ENCODE measurements around the gene SDHAF1.

SDHAF1 gene

DNA sequence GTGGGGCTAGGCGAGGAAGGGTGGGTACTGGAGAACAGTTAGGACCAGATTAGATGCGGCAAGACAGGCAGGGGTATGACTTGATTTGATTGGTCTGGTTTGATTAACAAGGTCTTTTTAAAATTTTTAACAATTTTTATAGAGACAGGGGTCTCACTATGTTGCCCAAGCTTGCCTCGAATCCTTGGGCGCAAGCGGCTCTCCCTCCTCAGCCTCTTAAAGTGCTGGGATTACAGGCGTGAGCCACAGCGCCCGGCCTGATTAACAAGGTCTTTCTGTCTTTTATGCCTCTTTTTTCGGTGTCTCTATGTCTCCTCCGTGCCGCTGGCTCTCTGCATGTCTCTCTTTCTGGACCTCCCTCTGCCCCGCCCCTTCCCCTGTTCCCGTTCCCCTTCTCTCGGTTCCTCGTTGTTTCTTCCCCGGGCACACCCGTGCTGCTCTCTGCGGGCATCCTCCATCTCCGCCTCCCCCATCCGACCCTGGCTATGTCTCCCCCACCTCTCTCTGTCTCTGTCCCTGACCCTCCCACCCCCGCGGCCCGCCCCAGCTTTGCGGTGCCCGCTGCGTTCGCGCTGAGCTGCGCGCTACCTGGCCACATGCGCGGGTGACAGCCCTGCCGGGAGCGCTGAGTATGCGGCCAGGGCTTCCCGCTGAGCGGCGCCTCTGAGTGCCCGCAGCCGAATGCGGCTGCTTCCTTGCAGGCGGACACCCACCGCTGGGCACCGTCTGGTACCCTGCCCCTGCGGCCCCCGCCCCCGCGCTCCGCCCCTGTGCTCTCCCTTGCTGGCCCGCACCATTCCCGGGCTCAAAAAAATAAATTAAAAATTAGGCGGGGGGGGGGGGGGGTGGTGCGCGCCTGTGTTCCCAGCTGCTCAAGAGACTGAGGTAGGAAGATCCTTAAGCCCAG lies 8.1 kb upstream of the SDHAF1 start:
- no peak for DNase-seq (ENCODE audit: low read depth in 2 of 2)

DNA sequence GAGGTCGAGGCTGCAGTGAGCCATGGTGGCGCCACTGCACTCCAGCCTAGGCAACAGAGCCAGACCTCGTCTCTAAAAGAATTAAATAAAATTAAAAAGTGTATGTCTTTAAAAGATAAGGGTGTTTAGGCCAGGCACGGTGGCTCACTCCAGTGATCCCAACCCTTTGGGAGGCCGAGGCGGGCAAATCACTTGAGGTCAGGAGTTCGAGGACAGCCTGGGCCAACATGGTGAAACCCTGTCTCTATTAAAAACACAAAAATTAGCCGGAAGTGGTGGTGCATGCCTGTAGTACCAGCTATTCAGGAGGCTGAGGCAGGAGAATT lies 7.5 kb upstream of the SDHAF1 start:
- DNase-seq (ENCODE audit: low read depth in 2 of 2): no peak

DNA sequence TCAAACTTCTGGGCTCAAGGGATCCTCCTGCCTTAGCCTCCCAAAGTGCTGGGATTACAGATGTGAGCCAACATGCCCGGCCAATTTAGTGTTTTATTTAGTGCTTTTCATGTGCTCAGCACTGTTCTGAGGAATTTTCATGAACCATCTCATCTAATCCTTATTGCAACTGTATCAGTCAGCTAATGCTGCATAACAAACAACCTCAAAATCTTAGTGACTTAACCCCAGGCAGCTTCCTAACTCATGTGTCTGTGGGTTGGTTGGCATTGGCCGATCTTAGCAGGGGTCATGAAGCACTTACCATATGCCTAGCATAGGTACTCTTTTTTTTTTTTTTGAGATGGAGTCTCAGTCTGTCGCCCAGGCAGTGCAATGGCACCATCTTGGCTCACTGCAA lies 6.2 kb upstream of the SDHAF1 start:
- no peak for DNase-seq (ENCODE audit: low read depth in 2 of 2)

DNA sequence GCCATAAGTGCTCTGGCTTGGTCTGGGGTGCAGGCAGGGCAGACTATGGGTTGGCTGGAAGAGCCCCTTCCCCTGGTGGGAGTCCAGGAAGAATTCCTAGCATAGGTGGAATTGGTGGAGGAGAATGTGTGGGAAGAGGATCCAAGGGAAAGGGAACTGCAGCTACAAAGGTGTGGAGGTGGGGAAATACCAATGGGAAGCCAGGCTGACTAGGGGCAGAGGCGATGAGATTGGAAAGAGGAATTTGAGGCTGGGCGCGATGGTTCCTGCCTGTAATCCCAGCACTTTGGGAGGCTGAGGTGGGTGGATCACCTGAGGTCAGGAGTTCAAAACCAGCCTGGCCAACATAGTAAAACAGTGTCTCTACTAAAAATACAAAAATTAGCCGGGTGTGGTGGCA lies 4.8 kb upstream of the SDHAF1 start:
- no peak for DNase-seq (ENCODE audit: low read depth in 2 of 2)

DNA sequence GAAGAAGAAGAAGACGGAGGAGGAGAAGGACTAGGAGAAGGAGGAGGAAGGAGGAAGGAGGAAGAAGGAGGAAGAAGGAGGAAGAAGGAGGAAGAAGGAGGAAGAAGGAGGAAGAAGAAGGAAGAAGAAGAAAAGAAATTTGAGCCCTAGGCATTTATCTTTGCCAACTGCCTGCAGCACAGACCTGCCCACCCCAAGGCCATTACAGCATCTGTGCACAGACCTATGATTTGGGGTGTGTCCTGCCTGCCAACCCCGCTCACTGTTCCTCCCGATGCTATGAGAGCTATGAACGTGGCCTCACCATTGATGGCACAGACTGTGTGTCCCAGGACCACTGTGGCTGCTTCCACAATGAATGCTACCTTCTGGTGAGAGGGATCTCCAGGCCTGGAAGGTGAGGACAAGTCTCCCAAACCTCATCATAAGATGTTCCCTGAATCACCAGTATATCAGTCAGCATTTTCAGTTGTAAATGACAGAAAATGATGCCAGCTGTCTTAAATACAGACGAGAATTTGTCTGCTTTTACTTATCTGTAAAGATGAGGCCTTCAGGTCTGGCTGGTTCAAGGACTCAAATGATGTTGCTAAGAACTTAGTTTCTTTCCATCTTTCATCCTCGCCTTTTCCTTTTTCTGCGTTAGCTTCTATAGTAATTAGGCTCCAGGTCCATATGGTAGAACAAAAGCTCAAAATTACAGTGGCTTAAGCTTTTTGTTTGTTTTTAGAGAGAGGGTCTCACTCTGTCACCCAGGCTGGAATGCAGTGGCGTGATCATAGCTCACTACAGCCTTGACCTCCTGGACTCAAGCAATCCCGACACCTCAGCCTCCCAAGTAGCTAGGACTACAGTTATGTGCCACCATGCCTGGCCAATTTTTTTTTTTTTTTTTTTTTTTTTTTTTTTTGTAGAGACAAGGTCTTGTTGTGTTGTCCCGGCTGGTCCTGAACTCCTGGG lies 3.9 kb upstream of the SDHAF1 start:
- DNase-seq (ENCODE audit: low read depth in 2 of 2): no peak

DNA sequence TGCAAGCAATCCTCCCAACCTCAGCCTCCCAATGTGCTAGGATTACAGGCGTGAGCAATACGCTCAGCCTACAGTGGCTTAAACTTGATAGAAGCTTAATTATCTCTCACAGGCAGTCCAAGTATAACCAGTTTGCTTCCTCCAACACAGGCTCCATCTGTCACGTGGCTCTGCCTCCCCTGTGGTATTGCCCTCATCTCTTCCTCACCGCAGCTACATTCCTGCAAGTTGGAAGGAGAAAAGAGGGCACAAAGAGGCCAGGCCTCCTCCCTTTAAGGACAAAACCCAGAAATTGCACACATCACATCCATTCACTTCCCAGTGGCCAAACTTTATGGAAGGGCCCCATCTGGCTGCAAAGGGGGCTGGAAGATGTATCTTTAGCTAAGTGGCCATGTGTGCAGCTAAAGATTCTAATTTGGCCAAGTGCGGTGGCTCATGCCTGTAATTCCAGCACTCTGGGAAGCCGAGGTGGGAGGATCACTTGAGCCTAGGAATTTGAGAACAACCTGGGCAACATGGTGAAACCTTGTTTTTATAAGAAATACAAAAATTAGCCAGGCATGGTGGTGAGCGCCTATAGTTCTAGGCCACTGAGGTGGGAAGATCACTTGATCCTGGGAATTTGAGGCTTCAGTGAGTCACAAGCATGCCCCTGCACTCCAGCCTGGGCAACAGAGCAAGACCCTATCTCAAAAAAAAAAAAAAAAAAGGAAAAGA lies 3.1 kb upstream of the SDHAF1 start:
- DNase-seq (ENCODE audit: low read depth in 2 of 2): no peak

DNA sequence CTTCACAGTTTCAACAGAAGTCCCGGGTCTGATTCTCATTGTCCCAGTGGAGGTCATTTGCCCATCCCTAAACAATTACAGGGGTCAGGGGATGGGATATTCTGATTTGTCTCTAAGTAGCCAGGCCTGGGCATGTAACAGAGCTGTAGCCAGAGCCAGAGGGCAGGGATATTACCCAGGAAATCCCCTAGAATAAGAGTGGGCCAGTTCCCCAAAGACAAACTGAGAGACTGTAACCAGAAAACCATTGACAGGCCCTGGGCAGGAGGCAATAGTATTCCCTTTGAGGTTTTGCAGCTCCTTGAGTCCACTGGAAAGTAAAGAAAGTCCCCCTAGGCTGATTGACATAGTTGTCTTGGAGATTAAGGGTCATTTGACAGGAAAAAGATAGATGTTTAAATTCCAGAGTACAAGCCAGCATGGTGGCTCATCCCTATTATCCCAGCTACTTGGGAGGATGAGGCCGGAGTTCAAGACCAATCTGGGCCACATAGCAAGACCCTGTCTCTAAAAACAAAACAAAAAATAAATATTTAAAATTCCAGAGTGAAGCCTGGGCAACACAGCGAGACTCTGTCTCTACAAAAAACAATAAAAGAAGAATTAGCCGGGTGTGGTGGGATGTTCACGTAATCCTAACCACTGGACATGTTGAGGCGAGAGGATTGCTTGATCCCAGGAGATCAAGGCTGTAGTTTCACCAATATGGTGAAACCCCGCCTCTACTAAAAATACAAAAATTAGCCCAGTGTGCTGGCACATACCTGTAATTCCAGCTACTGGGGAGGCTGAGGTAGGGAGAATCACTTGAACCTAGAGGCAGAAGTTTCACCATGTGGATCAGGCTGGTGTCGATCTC lies 1.9 kb upstream of the SDHAF1 start:
- DNase-seq (ENCODE audit: low read depth in 2 of 2): no peak

DNA sequence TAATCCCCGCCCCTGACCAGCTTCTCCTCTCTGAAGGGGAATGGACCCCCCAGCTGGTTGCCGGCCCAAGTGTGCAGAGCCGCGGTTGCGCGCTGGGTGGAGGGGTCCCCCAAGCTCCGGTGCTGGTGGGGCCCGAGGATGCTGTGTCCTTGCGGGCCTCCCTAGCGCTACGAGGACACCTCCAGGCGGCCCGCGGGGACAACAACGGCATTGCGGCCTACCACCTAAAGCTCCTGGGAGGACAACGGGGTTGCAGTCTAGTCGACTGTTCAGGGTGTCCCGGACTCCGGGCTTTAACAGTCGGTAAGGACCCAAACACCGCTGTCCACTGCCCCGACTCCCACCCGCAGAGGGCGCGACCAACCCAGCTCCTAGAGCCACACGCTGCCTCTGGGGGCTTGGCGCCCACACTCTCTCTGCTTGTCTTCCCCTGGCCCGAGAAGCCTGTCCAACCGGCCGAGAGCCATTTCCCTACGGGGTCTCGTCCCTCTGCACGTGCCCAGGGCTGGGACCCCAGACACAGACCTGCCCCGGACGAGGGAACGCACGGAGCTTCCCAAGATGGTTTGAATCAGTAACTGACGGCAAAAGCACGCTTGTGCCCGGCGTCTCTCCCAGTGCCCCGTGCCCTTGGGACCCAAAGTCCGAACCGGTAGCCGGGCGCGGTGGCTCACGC lies 927 bp upstream of the SDHAF1 start:
- no peak for DNase-seq (ENCODE audit: low read depth in 2 of 2)

DNA sequence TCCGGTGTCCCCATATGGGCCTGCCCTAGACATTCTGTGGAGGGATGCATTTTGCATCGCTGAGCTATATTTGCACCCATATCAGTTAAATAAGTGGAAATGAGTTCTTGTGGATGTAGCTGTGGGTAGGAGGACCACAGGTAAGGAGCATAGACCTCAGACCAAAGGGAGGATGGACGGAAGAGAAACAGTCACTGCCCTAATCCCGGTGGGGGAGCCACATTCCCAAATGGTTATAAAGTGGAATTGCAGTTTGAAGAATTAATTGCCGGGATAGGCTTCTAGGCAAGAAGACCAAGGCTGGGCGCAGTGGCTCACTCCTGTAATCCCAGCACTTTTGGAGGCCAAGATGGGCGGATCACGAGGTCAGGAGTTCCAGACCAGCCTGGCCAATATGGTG lies 1.8 kb downstream of the SDHAF1 start:
- DNase-seq (ENCODE audit: low read depth in 2 of 2): no peak

DNA sequence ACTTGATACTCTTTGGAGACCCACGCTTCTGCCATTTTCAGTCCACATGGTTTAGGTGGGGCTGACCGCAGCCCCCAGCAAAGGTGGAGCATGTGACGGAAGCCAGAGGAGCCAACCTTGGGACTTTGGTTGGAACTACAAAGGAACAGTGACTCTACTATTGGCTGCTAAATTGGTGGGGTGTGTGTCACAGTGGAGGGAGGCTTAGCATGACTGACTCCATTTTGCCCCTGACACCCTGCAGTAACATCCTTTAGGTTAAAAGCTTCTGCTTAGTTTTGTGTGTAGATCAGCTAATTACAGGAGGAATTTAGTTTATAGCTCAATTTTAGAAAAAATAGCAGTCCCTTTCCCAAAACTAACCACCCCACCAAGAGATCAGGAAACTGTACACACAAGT lies 6.6 kb downstream of the SDHAF1 start:
- DNase-seq (ENCODE audit: low read depth in 2 of 2): no peak

DNA sequence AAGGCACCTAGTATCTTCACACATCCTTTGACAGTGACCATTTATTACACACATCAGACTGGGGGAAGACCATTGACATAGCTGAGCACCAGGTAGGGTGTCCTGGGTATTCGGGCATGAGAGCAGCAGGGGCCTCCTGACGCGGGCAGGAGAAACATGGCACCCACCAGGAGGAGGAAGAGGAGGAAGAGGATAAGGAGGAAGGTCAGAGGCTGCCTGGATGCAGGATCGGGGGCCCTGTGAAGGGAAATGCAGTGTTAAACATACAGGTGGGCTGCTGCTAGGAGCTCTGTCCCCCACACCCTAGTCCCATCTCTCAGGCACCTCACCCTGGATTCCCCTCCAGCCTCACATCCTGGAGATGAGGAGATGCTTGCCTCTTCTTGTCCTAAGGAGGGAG lies 8.3 kb downstream of the SDHAF1 start:
- DNase-seq (ENCODE audit: low read depth in 2 of 2): no peak

DNA sequence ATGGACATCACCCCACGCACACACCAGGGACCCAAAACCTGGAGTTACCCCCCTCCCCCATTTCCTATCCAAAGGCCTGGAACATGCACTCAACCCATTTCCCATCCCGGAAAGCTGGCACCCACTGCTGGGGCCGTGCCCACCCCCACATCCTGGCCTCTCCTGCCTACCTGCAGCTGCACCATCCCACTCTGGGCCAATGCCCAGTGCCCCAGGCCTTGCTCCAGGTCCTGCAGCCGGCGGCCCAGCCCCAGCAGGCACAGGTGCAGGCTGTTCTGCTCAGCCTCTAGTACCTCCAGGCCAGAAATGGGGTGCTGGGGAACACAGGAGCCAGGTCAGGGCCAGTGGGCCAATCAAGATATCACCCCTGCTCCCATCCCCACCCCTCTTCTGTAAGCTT lies 12.0 kb downstream of the SDHAF1 start:
- DNase-seq (ENCODE audit: low read depth in 2 of 2): no peak

DNA sequence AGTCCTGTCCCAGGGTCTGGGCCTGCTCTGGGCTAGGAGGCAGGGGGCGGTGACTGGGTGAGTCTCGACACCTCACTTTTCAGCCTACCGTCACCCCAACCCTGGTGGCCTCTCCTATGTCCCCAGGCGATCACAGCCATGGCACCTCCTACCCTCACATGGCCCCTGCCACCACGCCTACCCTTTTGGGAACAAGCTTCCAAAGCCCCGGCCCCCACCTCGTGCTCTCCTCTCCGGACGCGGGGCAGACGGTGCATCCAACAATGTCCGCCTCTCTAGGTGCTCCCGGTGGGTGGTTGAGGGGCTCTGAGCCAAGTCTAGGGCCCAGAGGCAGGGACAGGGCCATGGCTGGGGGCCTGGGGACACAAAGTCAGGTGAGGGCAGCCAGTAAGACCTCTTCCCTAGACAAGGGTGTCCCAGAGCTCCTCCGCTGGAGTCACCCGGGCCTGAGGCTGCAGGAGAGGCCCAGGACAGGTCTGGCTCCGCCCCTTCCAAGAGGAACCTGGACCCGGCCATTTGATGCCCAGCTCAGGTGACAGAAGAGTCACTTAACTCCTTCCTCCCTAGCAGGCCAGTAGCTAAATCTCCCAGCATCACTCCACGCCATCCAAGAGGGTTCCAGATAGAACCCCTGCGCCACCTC lies 13.5 kb downstream of the SDHAF1 start, which contains the start of gene SYNE4:
TSS of gene SYNE4 (minus strand) at position 478 of the 643 bp plus-strand sequence. CDS start at position 346, 132 bp downstream.
- no peak for DNase-seq (ENCODE audit: low read depth in 2 of 2)

DNA sequence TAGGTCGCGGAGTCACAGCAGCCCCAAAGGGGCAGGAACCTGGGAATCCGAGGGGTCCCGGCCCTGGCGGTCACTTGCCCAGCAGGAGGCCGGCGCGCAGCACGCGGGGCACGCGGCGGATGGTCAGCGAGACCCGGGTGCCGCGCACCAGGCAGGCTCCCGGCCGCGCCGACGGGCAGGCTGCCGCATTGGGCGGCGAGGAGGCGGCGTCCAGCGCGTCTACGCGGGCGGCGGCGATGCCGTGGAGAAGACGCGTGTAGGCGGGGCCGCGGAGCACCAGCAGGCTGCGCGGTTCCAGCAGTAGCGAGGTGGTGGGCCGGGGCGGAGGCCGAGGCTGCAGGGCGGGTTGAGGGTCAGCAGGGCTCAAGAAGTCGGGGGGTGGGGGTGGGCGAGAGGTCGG lies 14.2 kb downstream of the SDHAF1 start:
- DNase-seq (ENCODE audit: low read depth in 2 of 2): no peak

DNA sequence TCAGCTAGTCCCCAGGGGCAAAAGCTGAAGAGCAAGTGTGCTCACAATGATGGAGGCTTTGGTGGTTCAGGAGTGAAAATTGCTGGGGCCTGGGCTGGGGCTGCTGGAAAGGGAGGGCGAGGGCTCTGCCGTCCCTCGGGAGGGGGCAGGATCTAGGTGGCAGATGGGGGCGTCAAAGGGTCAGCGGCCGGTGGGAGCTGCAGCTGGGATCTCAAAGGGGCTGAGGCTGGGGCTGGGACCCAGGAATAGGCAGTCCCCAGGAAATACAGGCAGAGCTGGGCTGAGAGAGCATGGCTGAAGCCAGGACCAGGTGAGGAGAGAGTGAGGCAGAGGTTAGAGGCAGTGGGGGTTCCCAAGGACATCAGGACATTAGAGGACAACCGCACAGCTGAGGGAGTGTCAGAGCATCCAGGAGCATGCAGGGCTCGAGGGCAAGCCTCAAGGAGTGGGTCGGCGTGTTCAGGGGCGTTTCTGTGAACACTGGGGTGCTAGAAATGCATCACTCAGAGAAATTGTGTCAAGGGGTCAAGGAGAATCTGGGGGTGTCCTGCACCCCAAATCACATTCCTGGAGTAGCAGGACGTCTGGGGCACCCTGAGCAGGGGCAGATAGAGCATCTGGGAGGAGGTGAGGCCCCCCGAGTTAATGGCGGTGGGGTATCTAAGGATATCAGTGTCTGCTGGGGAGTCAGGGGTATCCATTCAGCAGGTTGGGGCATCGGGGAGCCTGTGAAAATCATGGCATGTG lies 14.8 kb downstream of the SDHAF1 start:
- no peak for DNase-seq (ENCODE audit: low read depth in 2 of 2)

DNA sequence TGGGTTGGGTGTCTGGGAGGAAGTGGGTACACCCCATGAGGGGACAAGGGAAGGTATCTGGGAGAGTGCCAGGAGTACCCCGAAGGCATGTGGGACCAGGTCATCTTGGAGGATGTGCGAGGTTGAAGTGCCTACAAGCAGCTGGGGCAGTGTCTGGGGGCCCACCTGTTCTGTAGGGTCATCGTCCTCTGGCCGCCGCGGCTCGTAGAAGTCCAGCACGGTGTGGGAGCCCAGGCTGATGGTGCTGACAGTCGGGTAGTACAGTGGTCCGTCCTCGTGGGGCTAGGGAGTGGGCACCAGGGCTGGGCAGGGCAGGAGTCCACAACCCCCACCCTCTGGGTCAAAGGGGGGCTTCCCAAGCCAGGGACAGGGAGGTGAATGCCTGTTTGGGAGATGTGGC lies 15.4 kb downstream of the SDHAF1 start:
- no peak for DNase-seq (ENCODE audit: low read depth in 2 of 2)

DNA sequence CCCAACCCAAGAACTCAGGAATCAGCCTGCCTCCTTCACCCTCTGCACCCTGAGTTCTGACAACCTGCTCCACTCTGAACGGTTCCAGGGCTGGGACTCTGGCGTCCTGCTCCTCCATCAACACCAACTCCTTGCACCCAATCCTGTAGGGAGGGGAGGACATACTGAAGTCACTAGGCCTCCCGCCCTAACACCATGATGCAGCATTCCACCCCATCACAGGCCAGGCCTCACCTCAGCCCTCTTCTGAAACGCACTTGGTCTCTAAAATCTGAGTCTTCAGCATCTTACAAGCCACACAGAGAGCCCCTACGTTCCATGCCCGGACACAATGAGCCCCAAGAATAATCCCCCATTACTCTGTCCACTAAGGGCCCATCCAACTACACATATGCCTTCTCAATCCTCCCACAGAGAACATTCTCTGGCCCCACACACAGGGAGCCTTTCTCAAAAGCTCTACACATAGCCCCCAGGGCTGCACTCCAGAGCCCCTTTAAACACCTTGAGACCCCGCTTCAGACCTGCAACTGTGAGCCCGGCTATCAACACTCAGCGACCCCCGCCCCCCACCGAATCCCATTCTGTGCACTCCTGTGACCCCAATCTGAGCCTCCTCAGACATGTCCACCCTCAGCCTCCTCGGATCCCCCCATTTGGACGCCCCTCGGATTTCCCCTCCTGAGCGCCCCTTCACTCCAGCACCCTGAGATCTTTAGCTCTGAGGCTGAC lies 18.5 kb downstream of the SDHAF1 start:
- no peak for DNase-seq (ENCODE audit: low read depth in 2 of 2)
